Activated CD4-positive, alpha-beta memory T cell treated with anti-CD3 and anti-CD28 coated beads for 36 hours (primary cell): ENCODE results near the gene OR4K13. TPM values are rescaled to one million over a fixed set of nuclear protein-coding genes. Genes with fewer than 3 reads are reported as not detected.

Experiments used
- CTCF ChIA-PET: fragments of 350-600 bp; sonication (Branson Sonifier 250); formaldehyde crosslinking; loops from one replicate; lab custom pipeline; 2021; ENCODE audit warnings: antibody characterized with exemption, inconsistent platforms; lab: Charles Lee
- POLR2A ChIA-PET: fragments of 350-600 bp; sonication (Branson Sonifier 250); formaldehyde crosslinking; loops from one replicate; lab custom pipeline; 2021; ENCODE audit warnings: antibody characterized with exemption; lab: Charles Lee
- DNase-seq: peaks from one replicate; pipeline ENCODE4 v3.0.0-alpha.2; 2020
- H3K27ac Mint-ChIP-seq: one replicate; pipeline ENCODE4 v1.8.0; 2021; ENCODE audit warnings: mixed read lengths
- H3K27me3 Mint-ChIP-seq: one replicate; pipeline ENCODE4 v1.8.0; 2021; ENCODE audit warnings: mixed read lengths
- H3K36me3 Mint-ChIP-seq: one replicate; pipeline ENCODE4 v1.8.0; 2021; ENCODE audit warnings: mixed read lengths
- H3K4me1 Mint-ChIP-seq: one replicate; pipeline ENCODE4 v1.8.0; 2021; ENCODE audit warnings: low read depth, mixed read lengths
- H3K4me3 Mint-ChIP-seq: one replicate; pipeline ENCODE4 v1.8.0; 2021; ENCODE audit warnings: mild to moderate bottlenecking, mixed read lengths
- H3K9me3 Mint-ChIP-seq: one replicate; pipeline ENCODE4 v1.8.0; 2021; ENCODE audit warnings: mixed read lengths
- intact Hi-C: fragments of 100-400 bp; cut with micrococcal nuclease; formaldehyde crosslinking; loops from one replicate; pipeline ENCODE4 v1.15.1; 2023
- total RNA-seq, 2 experiments: library from RNA; stranded (reverse); gene quantifications; one replicate each; pipeline ENCODE4 v1.2.3, GENCODE V29; 2021

OR4K13 gene, protein sequence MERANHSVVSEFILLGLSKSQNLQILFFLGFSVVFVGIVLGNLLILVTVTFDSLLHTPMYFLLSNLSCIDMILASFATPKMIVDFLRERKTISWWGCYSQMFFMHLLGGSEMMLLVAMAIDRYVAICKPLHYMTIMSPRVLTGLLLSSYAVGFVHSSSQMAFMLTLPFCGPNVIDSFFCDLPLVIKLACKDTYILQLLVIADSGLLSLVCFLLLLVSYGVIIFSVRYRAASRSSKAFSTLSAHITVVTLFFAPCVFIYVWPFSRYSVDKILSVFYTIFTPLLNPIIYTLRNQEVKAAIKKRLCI
- not detected for total RNA-seq

DNA sequence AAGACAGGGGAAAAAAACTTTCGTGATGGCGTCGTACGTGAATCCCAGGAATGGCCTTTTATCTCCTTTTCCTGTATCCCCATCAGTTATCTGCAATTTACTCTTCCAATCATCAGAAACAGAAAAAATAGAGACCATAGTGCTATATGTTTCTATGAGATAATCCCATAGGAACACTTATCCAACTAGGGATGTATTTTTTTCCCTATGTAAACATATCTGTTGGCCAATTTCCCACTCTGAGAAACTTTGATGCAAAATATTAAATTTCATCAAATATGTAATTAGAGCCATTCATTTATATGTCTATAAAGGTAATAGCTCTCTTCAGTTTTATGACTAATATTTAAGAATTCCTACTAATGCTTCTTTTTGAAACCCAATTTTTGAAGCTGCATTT, at the start of gene OR4K13:
Gene OR4K13, minus strand, starts transcription at position 101 of the 400 bp plus-strand sequence. CDS start 1,280 bp downstream, outside the sequence.
- POLR2A ChIA-PET: no interaction called here
- Mint-ChIP-seq H3K27ac (no peak within 1 kb of the TSS), H3K4me3 (no peak within 1 kb of the TSS), H3K36me3 (no peaks in the 10 kb centered on the region), H3K4me1 (no peaks in the 10 kb centered on the region), H3K9me3 (no peaks in the 10 kb centered on the region), H3K27me3 (no peaks in the 10 kb centered on the region)
- DNase-seq: no peak
- intact Hi-C loops: no loop called here
- CTCF ChIA-PET: no interaction called here

- intact Hi-C loops: no loop called here
- peaks cover 1% of the 10 kb centered on the region for H3K27me3 Mint-ChIP-seq
- H3K27ac Mint-ChIP-seq: no peak within 1 kb of the TSS
- POLR2A ChIA-PET: no interaction called here
- no peaks in the 10 kb centered on the region for H3K36me3 Mint-ChIP-seq
- peaks cover 4% of the 10 kb centered on the region for H3K9me3 Mint-ChIP-seq
- H3K4me1 Mint-ChIP-seq: no peaks in the 10 kb centered on the region
- no peak for DNase-seq
- H3K4me3 Mint-ChIP-seq: no peak within 1 kb of the TSS
- CTCF ChIA-PET: no interaction called here
Observed at GRCh38 chr14:20059745-20060144, 23.9 kb upstream of the OR4K13 start, which contains the start of gene OR4L1. OR4L1 (plus strand) TSS chr14:20060045; CDS start chr14:20060045, 0 bp downstream.

DNA sequence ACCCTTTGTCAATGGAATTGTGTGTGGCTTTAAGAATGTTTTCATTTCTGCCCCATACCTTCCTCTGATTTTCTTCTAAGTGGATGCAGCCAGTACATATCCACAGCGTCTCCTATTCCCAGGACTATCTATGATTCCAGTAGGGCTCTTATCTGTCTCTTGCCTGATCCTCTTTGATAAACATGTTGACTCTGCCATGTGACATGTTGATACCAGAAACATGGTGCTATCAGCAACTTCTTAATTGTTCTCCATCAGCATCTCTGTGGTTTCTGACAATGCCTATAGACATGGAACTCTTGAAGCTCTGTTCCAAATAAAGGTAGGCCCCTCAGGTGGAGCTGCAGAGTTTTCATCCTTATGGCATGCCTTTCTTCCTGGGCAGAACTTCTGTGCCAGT, 12.4 kb upstream of the OR4K13 start:
- H3K27ac Mint-ChIP-seq: no peak overlapping the region
- H3K4me1 Mint-ChIP-seq: no peaks in the 10 kb centered on the region
- no peak for DNase-seq
- CTCF ChIA-PET: no interaction called here
- no peaks in the 10 kb centered on the region for H3K36me3 Mint-ChIP-seq
- H3K27me3 Mint-ChIP-seq: peaks cover 8% of the 10 kb centered on the region
- intact Hi-C loops: no loop called here
- H3K9me3 Mint-ChIP-seq: no peaks in the 10 kb centered on the region
- H3K4me3 Mint-ChIP-seq: no peak overlapping the region
- POLR2A ChIA-PET: no interaction called here

DNA sequence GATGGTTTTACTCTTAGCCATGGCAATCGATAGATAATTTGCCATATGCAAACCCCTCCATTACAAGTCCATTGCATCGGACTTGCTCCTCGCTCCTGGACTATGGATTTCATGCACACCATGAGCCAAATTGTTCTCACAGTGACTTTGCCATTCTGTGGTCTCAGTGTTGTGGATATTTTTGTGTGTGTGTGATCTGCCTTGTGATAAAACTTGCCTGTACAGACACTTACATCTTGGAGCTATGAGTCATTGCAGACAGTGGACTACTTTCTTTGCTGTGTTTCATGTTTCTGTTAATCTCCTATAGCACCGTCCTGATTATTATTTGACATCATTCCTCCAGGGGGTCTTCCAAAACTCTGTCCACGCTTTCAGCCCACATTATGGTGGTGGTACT, 8.4 kb upstream of the OR4K13 start:
- Mint-ChIP-seq H3K4me3 (no peak overlapping the region), H3K36me3 (no peaks in the 10 kb centered on the region), H3K9me3 (peaks cover 2% of the 10 kb centered on the region), H3K27me3 (peaks cover 7% of the 10 kb centered on the region), H3K4me1 (no peaks in the 10 kb centered on the region), H3K27ac (no peak overlapping the region)
- DNase-seq: no peak
- POLR2A ChIA-PET: no interaction called here
- CTCF ChIA-PET: no interaction called here
- intact Hi-C loops: no loop called here

DNA sequence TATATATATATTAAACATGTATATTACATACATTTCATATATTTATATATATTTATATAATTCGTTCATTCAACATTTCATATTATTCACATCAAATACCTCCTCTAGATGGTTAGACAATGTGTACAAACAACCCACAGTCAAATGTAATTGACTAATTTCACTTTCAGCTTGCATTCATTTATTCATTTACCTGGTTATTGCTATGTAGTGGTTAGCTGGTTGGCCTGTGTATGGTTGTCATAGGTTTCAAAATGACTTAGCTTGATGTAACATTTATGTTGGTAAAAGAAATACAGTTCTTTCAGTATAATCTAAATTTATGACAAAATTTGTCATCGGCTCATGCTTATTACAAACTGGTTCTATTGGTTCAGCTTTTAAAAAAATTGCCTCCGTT, 389 bp downstream of the OR4K13 start:
- Mint-ChIP-seq H3K27ac (no peak overlapping the region), H3K4me1 (no peaks in the 10 kb centered on the region), H3K4me3 (no peak overlapping the region), H3K27me3 (no peaks in the 10 kb centered on the region), H3K9me3 (no peaks in the 10 kb centered on the region), H3K36me3 (no peaks in the 10 kb centered on the region)
- ChIA-PET POLR2A (no interaction called here), CTCF (no interaction called here)
- no peak for DNase-seq
- intact Hi-C loops: no loop called here

DNA sequence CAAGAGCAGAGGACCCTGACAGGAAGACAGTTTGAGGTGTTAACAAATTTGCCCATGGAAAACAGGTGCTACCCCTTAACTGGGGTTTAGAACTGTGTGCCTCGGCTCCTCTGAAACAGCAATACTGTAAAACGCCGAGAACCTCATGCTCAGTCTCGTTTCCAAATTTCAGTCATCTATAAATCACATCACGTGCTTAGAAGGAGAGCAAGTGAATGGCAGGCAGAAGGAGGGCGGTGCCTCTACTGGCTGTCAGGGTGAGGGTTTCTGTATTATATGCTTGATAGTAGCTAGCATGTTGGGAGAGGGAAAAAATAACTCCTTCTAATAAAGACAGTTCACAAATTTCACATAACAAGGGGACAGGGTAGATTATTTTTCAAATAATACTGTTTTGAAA, 4.8 kb downstream of the OR4K13 start:
- Mint-ChIP-seq H3K36me3 (no peaks in the 10 kb centered on the region), H3K4me3 (no peak overlapping the region), H3K4me1 (no peaks in the 10 kb centered on the region), H3K9me3 (no peaks in the 10 kb centered on the region), H3K27ac (no peak overlapping the region), H3K27me3 (no peaks in the 10 kb centered on the region)
- no peak for DNase-seq
- ChIA-PET POLR2A (no interaction called here), CTCF (no interaction called here)
- intact Hi-C loops: no loop called here

DNA sequence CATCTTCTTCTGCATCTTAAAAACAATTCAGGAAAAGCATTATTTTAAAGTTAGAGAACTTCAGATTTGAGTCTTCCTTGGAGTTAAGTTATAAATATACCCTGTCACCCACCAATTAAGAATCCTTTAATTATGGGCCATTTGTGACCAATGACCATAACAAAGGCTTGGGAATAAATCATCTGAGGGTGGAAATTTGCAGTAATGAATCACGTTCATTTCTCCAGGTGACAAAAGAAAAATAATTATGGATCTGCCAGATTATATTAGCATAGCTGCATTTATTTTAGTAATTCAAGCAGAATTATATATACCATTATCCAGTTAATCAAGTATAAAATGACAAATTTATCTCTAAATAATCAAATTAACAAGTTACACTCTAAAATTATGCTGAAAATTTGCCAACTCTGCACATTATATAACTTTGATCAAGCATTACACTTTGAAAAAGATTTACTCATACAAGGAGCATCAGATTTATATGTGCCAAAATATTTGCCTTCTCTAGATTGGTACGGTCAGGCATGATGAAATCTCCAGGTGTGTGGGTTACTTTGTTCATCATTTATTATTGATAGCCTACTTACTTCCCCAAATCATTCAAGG, 16.5 kb downstream of the OR4K13 start, which contains the start of gene OR4K14:
Gene OR4K14, minus strand, starts transcription at position 51 of the 609 bp plus-strand sequence. CDS start 4,114 bp downstream, outside the sequence.
- peaks cover under 1% of the 10 kb centered on the region for H3K9me3 Mint-ChIP-seq
- POLR2A ChIA-PET: no interaction called here
- CTCF ChIA-PET: no interaction called here
- H3K27me3 Mint-ChIP-seq: no peaks in the 10 kb centered on the region
- no peak within 1 kb of the TSS for H3K27ac Mint-ChIP-seq
- no peak within 1 kb of the TSS for H3K4me3 Mint-ChIP-seq
- no peaks in the 10 kb centered on the region for H3K4me1 Mint-ChIP-seq
- no peak for DNase-seq
- H3K36me3 Mint-ChIP-seq: no peaks in the 10 kb centered on the region
- intact Hi-C loops: no loop called here

DNA sequence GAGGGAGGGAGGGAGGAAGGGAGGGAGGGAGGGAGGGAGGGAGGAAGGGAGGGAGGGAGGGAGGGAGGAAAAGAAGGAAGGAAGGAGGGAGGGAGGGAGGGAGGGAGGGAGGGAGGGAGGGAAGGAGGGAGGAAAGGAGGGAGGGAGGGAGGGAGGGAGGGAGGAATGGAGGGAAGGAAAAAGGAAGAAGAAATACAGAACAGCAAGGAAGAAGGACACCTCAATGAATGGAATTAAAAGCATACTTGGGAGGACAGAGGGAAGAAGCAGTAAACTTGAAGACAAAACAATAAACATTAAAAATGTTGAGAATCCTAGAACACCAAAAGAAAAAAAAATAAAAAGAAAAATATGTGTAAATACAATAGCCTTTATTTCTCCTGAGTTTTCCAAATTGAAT, 27.7 kb downstream of the OR4K13 start:
- POLR2A ChIA-PET: no interaction called here
- intact Hi-C loops: no loop called here
- peaks cover 5% of the 10 kb centered on the region for H3K9me3 Mint-ChIP-seq
- DNase-seq: no peak
- no peaks in the 10 kb centered on the region for H3K4me1 Mint-ChIP-seq
- no peak overlapping the region for H3K27ac Mint-ChIP-seq
- CTCF ChIA-PET: no interaction called here
- H3K27me3 Mint-ChIP-seq: no peaks in the 10 kb centered on the region
- H3K36me3 Mint-ChIP-seq: no peaks in the 10 kb centered on the region
- no peak overlapping the region for H3K4me3 Mint-ChIP-seq

GRCh38 chr14:20002319-20002718, 33.5 kb downstream of the OR4K13 start:
- H3K9me3 Mint-ChIP-seq: no peaks in the 10 kb centered on the region
- CTCF ChIA-PET: no interaction called here
- peaks cover 2% of the 10 kb centered on the region for H3K27me3 Mint-ChIP-seq
- H3K27ac Mint-ChIP-seq: no peak overlapping the region
- H3K4me1 Mint-ChIP-seq: no peaks in the 10 kb centered on the region
- intact Hi-C loops: no loop called here
- H3K4me3 Mint-ChIP-seq: no peak overlapping the region
- POLR2A ChIA-PET: no interaction called here
- no peak for DNase-seq
- no peaks in the 10 kb centered on the region for H3K36me3 Mint-ChIP-seq

DNA sequence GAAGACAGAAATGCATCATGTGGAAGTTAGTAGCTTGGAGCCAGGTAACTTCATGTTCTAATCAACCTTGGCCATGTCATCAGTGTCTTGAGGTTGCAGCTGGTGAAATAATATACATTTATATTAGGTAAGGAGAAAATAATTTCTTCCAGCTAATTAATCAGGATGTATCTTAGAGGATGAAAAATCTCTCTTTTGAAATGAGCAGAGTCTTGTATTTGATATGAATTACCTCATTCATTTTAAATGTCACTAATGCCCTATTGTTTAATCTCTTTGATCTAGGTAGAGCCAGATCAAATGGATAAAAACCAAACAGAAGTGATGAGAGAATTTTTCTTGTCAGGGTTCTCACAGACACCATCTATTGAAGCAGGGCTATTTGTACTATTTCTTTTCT, 34.0 kb downstream of the OR4K13 start, which contains the start of gene OR4Q2:
Gene OR4Q2, plus strand, starts transcription at position 301 of the 400 bp plus-strand sequence.
- Mint-ChIP-seq H3K4me1 (no peaks in the 10 kb centered on the region), H3K4me3 (no peak within 1 kb of the TSS), H3K9me3 (no peaks in the 10 kb centered on the region), H3K27ac (no peak within 1 kb of the TSS), H3K27me3 (peaks cover 2% of the 10 kb centered on the region), H3K36me3 (no peaks in the 10 kb centered on the region)
- intact Hi-C loops: no loop called here
- CTCF ChIA-PET: no interaction called here
- POLR2A ChIA-PET: no interaction called here
- no peak for DNase-seq

GRCh38 chr14:19993438-19993837, 42.4 kb downstream of the OR4K13 start:
- Mint-ChIP-seq H3K4me1 (no peaks in the 10 kb centered on the region), H3K9me3 (peaks cover 2% of the 10 kb centered on the region), H3K27me3 (no peaks in the 10 kb centered on the region), H3K27ac (no peak overlapping the region), H3K4me3 (no peak overlapping the region), H3K36me3 (no peaks in the 10 kb centered on the region)
- no peak for DNase-seq
- intact Hi-C loops: no loop called here
- POLR2A ChIA-PET: no interaction called here
- CTCF ChIA-PET: no interaction called here
